Aorta (tissue), 4 donors: ENCODE data around the gene BRD4. TPM values are rescaled to one million over a fixed set of nuclear protein-coding genes. Genes with fewer than 3 reads are reported as not detected.

Experiments
- polyA plus RNA-seq, 2 donors: library from polyadenylated mRNA; stranded (reverse); fragments of 200-250 nt; gene quantifications; one replicate each; pipeline ENCODE4 v1.2.3, GENCODE V29; 2013
- total RNA-seq, 2 donors: library from RNA; stranded (reverse); fragmentation: NEBNext Ultra II Directional; extraction: Animal tissue kit (Norgen Biotek cat#: 25700); gene quantifications; one replicate each; pipeline ENCODE4 v1.2.1, GENCODE V29; 2021
- donor health status: healthy with polysubstance abuse.
- donor health status: Bipolar disorder and iron deficiency.
- donor health status: DM: no; HTN: no; CAD: no.
- donor health status: DM: yes; HTN: yes; CAD: no.

Gene BRD4
- total and polyA plus RNA-seq, 4 donors = 12.3 to 126 (median 86.6) TPM

Other genes with a start within 250 kb of the BRD4 start
- 10 to 100 TPM; 49.9 to 53.5 TPM for gene SYDE1, start 225.1 kb downstream of the BRD4 start, total RNA-seq
- 10 to 100 TPM; 11.4 to 35.8 TPM for gene SYDE1, start 225.1 kb downstream of the BRD4 start, polyA plus RNA-seq
- 100 to 1,000 TPM; 376 to 423 TPM for gene NOTCH3, start 131.5 kb downstream of the BRD4 start, total RNA-seq
- 100 to 1,000 TPM in 1 of 2 donors, 10 to 100 TPM in 1; 23.5 to 160 TPM for gene NOTCH3, start 131.5 kb downstream of the BRD4 start, polyA plus RNA-seq
- gene EPHX3, start 100.1 kb downstream of the BRD4 start, total RNA-seq = 1 to 10 TPM in 1 of 2 donors, under 1 TPM in 1; 0.48 to 1.0 TPM
- gene EPHX3, start 100.1 kb downstream of the BRD4 start, polyA plus RNA-seq = 1 to 10 TPM in 1 of 2 donors, not detected in 1; 1.0 TPM
- 10 to 100 TPM; 35.3 to 48.1 TPM for gene AKAP8, start 47.2 kb upstream of the BRD4 start, total RNA-seq
- 10 to 100 TPM in 1 of 2 donors, 1 to 10 TPM in 1; 7.5 to 22.2 TPM for gene AKAP8, start 47.2 kb upstream of the BRD4 start, polyA plus RNA-seq
- gene AKAP8L, start 86.4 kb upstream of the BRD4 start, total RNA-seq = 100 to 1,000 TPM in 1 of 2 donors, 10 to 100 TPM in 1; 70.8 to 106 TPM
- 100 to 1,000 TPM in 1 of 2 donors, 10 to 100 TPM in 1; 34.7 to 243 TPM for gene AKAP8L, start 86.4 kb upstream of the BRD4 start, polyA plus RNA-seq
- gene WIZ, start 117.4 kb upstream of the BRD4 start, total RNA-seq = 10 to 100 TPM; 38.0 to 41.4 TPM
- gene WIZ, start 117.4 kb upstream of the BRD4 start, polyA plus RNA-seq = 10 to 100 TPM in 1 of 2 donors, 1 to 10 TPM in 1; 8.0 to 23.3 TPM
- 10 to 100 TPM in 1 of 2 donors, 1 to 10 TPM in 1; 6.3 to 10.9 TPM for gene RASAL3, start 132.0 kb upstream of the BRD4 start, total RNA-seq
- gene RASAL3, start 132.0 kb upstream of the BRD4 start, polyA plus RNA-seq = 1 to 10 TPM in 1 of 2 donors, under 1 TPM in 1; 0.90 to 3.3 TPM
- gene PGLYRP2, start 147.0 kb upstream of the BRD4 start, total RNA-seq = not detected
- gene PGLYRP2, start 147.0 kb upstream of the BRD4 start, polyA plus RNA-seq = not detected
- not detected for gene CYP4F22, start 176.0 kb upstream of the BRD4 start, total RNA-seq
- gene CYP4F22, start 176.0 kb upstream of the BRD4 start, polyA plus RNA-seq = not detected